Anterior cingulate cortex (tissue), 58 donors: ENCODE data around the gene PIGP.
"Not testable (repeated sequence)": the region's sequence is repeated elsewhere in the genome, so short reads cannot be mapped to it uniquely, and the experiment has no call there.

Experiments
- DNase-seq, 58 donors: peaks; one replicate each; lab custom pipeline; 2025; lab: John Stamatoyannopoulos, UW

Gene PIGP

GRCh38 chr21:37077403-37077802 lies 4.5 kb upstream of the PIGP start:
- no peak for DNase-seq

GRCh38 chr21:37076087-37076850 lies 3.4 kb upstream of the PIGP start:
- DNase-seq: no peak

- no peak for DNase-seq
These were observed 2.4 kb upstream of the PIGP start for GRCh38 chr21:37075214-37075770.

- no peak for DNase-seq
These were observed 1.7 kb upstream of the PIGP start for GRCh38 chr21:37074546-37074945.

GRCh38 chr21:37074197-37074510 lies 1.3 kb upstream of the PIGP start:
- peak in 1 of 58 donors; percentile 59 for DNase-seq

GRCh38 chr21:37073417-37074196 lies 736 bp upstream of the PIGP start:
- DNase-seq: peak in 55 of 58 donors; percentile 25 to 86 (median 76)

GRCh38 chr21:37072274-37072987 lies 440 bp downstream of the PIGP start:
- peak in 55 of 58 donors; percentile 39 to 99 (median 92) for DNase-seq

GRCh38 chr21:37071561-37072273 lies 1.2 kb downstream of the PIGP start:
- peak in 11 of 58 donors; percentile 20 to 54 (median 40) for DNase-seq

- no peak for DNase-seq
These were observed 7.2 kb downstream of the PIGP start for GRCh38 chr21:37065561-37066177.

- DNase-seq: no peak
These were observed 8.0 kb downstream of the PIGP start for GRCh38 chr21:37064841-37065240.

GRCh38 chr21:37063433-37063832 lies 9.4 kb downstream of the PIGP start:
- no peak for DNase-seq

GRCh38 chr21:37062593-37062935 lies 10.3 kb downstream of the PIGP start:
- no peak for DNase-seq

GRCh38 chr21:37061926-37062592 lies 10.8 kb downstream of the PIGP start:
- no peak for DNase-seq

GRCh38 chr21:37060296-37060695 lies 12.6 kb downstream of the PIGP start:
- DNase-seq: peak in 42 of 58 donors; percentile 6 to 83 (median 42)

- DNase-seq: no peak
These were observed 13.7 kb downstream of the PIGP start for GRCh38 chr21:37059181-37059580.

- peak in 13 of 58 donors; percentile 4 to 43 (median 25) for DNase-seq
These were observed 14.6 kb downstream of the PIGP start for GRCh38 chr21:37058261-37058660.

- no peak for DNase-seq
These were observed 15.3 kb downstream of the PIGP start for GRCh38 chr21:37057614-37058013.

GRCh38 chr21:37055271-37055855 lies 17.5 kb downstream of the PIGP start:
- DNase-seq: no peak

GRCh38 chr21:37049741-37050140 lies 23.1 kb downstream of the PIGP start:
- not testable (repeated sequence) for DNase-seq
